Hypothalamus (tissue), 51 donors: ENCODE results near the gene TLE7.

Source experiments
- DNase-seq, 51 donors: peaks; one replicate each; lab custom pipeline; 2025; lab: John Stamatoyannopoulos, UW

The TLE7 gene

DNA sequence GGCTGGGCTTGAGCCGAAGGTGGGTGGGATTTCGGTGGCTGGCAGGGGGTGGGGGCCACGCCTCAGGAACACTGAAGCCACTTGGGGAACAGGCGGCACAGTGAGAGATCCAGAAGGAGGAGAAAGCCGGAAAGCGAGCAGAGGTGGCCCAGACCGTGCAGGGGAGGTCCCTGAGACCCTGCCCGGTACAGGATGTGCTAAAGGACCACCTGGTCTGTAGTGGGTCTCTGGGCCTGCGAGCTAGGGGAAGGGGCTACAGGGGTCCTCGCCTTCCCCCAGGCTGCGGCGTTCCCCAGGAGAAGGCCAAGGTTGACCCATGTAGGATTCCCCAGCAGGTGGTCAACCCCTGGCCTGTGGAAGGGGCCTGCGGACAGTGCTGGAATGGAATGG lies at the start of gene TLE7:
TSS of gene TLE7 (minus strand) at position 4 of the 390 bp plus-strand sequence. CDS start 8,730 bp downstream, outside the sequence.
- no peak for DNase-seq

DNA sequence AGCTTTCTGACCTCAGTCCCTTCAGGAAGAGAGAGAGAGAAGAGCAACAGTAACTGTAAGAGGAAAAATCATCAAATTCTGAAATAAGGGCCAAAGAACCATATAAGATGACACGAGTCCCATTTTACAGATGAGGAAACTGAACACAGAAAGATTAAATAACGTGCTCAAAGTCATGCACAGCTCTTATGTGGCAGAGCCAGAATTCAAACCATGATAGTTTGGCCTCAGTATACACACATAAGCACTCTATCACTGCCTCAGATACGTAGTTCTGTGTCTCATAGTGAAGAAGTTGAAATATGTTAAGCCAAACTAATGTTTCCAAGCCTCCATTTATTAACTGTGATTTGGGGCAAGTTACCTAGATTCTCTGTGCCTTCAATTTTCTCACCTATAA lies 49.2 kb upstream of the TLE7 start:
- no peak for DNase-seq

DNA sequence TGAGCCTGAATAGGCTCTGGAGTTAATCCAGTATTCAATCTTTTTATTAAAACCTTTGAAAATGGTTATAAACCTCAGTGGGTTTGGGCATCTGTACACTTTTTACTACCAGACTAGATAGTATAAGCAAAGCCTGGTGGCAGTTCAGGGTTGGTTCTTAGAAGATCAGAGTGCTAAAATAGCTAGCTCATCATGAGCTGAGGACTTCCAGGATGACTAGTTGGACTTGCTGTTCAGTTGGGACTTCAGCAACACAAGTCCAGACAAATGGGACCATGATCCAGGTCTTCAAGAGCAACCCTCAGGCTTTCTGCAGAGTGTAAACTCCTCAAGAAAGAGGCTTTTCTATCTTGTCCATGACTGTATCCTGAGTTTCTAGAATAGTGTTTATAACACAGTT lies 48.5 kb upstream of the TLE7 start:
- DNase-seq: no peak

DNA sequence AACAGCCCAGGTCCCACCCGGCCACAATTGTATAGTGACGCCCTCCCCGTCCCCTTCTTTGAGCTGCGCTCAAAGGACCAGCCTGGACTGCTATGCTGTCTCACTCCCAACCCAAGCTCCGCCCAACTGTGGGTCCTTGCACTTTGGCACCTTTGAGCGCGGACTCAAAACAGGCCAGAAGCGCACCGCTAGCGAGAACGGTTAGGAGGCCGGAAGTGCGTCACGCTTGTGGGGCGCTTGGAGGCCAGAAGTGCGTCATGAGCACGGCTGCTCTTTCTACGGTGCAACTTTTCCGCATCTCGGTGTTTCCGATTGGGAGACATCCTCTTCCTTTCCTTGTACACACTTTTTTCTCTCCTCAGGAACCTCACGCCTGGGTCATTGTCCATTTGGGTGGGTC lies 47.3 kb upstream of the TLE7 start, which contains the start of gene ZNF19:
TSS of gene ZNF19 (minus strand) at position 203 of the 400 bp plus-strand sequence. CDS start 7,210 bp downstream, outside the sequence.
- DNase-seq: no peak

DNA sequence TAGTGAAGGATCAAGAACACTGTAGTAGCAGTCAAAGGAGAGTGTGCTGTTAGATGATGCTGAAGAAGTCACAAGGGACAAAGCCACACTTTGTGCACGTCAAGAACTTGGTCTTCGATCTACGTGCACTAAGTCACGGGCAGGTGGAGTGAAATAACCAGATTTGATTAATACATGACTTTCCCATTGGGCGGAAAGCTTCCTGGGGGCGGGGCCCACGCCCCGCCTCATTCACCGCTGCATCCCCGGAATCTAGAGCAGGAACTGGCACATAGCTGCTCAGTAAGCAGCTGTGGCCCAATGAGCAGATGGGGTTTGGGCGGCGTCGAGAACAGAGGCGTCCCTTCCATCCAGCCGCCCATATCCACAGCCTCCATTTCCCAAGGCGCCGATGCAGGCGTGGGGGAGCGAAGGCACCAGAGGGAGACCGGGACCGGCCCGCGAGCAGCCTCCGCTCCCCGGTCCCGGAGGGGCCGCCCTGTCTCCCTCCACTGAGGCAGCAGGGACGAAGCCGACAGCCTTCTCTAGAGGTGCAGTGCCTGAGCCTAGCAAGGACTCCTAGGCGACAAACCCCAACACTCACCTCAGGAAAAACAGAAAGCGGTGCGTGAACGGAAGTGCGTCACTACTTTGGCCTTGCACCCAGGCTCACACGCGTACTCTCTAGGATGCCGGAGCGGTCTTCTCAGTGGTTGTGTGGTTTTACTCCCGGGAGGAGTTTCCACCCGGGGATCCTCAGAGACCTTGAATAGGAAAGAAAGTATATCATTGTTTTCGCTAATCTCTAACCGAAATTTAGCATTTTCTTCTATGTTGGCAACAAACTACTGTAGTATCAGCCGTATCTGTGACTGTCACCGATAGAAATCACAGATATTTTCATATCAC lies 42.4 kb upstream of the TLE7 start:
- DNase-seq: peak; percentile 35 to 94 (median 81)

DNA sequence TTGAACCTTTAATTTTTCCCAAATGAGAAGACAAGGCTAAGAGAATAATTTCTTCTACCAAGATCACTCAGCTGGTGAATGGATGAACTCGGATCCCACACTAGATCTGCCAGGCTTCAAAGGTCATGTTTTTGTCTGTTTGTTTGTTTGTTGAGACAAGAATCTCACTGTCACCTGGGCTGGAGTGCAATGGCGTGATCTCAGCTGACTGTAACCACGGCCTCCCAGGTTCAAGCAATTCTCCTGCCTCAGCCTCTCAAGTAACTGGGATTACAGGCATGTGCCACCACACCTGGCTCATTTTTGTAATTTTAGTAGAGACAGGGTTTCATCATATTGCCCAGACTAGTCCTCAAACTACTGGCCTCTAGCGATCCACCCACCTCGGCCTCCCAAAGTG lies 40.7 kb upstream of the TLE7 start:
- no peak for DNase-seq

DNA sequence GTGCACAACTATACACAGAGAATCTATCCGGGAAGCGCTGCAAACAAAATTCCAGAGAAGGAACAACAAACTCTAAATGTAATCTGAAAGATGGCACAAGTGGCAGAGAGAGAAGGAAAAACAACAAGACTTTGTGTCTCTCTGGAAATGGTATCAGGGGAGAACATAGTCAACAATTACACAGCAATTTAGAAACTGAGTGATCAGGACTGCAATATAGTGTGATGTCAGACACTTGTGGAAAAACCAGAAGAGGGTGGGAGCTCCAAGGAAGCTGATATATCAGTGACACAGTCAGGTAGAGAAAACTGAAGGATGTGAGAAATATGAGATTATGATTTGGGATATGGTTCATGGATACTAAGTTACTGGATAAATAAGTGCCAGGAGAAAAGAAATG lies 39.1 kb upstream of the TLE7 start:
- no peak for DNase-seq

DNA sequence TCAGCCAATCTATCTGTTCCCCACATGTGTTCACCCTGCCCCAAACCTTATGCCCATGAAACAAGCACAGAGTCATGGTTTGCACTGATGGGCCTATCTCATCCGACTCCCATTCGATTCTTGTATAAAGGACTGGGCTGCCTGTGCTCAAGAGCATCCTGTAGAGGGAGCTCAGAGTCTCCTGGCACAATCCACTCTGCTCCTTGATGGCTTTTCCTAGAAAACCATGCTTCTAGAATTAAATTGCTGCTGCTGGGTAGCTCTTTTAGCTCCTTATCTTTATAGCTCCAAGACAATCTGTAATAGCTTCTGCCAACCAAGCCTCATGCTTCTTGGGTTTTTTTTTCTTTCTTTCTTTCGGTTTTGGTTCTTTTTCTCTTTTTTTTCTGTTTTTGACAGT lies 37.6 kb upstream of the TLE7 start:
- peak in 5 of 51 donors; percentile 1 to 13 (median 2) for DNase-seq

DNA sequence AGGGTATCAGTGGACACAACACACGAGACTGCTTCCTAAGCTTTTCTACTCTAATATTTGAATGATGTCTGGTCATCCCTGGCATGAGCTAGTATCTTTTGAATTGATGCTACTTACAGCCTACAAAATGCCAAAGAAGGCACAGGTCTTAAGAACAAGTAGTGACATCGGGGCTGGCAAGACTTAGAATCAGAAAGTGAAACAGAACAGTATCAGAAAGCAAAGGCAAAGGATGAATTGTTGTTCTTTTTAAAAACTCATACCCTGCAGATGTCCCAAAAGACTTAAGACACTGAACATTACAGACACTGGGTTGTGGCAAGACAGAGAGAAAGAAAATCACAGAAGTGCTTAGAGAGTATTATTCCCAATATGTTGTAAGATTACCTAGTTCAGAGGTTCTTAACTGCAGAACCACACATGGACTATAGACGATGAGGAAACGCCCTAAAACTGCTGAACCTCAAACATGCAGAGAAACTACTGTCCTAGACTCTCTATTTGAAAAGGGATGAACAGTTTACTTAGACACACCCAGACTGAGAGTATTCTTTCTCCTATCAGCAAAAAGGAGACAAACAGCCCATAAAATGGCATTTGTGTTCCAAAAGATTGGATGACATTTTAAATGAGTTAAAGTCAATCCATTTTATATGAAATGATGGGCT lies 34.7 kb upstream of the TLE7 start:
- no peak for DNase-seq

DNA sequence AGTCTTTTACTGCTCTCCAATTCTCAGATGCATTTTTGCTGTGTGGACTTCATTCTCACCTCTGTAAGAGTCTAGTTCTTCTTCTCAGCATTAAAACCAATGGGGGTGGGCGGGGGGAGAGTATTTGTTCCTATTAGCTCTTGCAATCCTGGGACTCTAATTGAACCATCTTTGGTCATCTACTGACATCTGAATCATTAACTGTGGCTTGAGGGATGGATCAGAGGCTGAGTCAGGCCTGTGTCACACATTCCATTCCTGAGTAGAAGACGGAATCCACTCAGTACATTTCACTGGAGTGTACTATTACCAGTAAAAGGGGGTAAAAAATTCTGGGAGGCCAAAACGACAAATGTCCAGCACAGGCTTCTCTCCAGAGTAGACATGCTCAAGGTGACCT lies 33.0 kb upstream of the TLE7 start:
- DNase-seq: peak in 1 of 51 donors; percentile 14

DNA sequence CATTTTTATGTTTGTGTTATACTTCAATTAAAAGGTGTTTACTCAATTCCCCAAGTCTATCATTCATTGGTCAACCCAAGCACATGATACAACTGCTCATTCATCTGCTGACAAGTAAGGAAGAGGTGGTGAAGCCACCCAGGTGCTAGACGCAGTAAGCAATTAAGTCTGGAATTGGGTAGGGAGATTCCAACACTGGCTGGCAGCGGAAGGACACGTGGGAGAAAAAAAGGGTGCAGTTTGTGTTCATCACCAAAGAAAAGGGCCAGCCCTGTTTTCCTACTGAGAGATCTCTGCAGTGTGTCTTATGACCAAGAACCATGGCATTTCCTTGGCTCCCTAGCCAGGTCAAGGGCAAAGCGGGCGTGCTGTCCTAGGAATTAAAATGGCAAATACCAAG lies 32.0 kb upstream of the TLE7 start:
- no peak for DNase-seq

DNA sequence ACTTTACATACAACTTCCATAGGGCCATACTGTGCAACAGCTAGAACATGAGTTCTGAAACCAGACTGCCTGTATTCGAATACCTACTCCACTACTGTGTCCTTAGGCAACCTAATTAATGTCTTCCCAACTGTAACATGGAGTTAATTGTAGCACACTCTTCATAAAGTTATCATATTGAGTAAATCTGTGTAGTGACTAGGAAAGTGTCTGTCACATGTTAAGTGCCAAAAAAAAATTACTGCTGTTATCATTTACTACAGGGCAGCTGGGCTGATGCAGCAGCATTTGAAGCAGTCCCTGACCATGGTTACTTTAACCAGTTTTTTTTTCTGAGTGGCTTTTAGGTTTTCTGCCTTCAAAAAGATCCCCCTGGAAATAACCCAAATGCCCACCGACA lies 31.1 kb upstream of the TLE7 start:
- DNase-seq: no peak

DNA sequence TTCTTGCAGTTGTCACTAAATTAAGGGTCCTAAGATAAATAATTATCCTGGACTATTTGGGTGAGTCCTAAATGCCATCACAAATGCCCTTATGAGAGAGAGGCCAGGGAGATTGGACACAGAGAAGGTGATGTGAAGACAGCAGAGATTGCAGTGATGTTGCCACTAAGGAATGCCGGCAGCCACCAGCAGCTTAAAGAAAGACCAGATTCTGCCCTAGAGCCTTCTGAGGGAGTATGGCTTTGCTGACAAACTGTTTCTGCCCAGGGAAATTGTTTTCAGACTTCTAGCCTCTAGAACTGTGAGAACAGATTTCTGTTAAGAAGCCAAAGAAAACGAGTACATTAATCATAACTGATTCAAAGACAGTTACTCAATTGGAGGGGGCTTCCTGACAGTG lies 30.2 kb upstream of the TLE7 start:
- no peak for DNase-seq

DNA sequence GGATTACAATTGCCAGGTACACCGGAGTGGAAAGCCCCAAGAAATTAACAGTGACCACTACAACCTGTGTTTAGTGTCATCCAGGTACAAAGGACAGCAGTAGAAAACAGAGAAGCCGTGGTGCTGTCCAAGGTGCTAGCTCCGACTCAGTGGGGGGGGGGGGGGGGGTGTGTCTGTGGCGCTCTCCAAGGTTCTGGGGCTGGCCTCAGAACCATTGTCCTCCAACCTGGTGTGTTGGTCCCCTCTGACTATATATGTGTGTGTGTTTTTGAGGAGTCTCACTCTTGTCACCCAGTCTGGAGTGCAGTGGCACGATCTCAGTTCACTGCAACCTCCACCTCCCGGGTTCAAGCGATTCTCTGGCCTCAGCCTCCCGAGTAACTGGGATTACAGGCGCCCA lies 26.0 kb upstream of the TLE7 start:
- DNase-seq: peak in 1 of 51 donors; percentile 16

DNA sequence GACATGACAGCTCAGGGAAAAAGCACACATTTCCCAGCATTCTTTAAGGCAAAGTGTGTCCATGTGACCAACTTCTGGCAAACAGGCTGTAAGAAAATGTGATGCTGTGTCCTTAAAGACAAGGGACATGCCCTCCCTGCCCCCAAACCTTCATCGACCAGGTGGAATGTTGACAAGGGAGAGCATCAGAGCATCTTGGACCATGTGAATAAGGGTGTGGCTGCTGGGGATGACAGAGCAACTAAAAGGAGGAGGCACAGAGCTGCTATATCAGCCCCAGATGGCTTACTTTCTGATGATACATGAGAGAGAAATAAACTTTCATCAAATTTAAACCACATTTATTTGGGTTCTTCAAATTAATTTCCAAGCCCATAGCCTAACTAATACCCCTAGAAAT lies 22.4 kb upstream of the TLE7 start:
- no peak for DNase-seq

DNA sequence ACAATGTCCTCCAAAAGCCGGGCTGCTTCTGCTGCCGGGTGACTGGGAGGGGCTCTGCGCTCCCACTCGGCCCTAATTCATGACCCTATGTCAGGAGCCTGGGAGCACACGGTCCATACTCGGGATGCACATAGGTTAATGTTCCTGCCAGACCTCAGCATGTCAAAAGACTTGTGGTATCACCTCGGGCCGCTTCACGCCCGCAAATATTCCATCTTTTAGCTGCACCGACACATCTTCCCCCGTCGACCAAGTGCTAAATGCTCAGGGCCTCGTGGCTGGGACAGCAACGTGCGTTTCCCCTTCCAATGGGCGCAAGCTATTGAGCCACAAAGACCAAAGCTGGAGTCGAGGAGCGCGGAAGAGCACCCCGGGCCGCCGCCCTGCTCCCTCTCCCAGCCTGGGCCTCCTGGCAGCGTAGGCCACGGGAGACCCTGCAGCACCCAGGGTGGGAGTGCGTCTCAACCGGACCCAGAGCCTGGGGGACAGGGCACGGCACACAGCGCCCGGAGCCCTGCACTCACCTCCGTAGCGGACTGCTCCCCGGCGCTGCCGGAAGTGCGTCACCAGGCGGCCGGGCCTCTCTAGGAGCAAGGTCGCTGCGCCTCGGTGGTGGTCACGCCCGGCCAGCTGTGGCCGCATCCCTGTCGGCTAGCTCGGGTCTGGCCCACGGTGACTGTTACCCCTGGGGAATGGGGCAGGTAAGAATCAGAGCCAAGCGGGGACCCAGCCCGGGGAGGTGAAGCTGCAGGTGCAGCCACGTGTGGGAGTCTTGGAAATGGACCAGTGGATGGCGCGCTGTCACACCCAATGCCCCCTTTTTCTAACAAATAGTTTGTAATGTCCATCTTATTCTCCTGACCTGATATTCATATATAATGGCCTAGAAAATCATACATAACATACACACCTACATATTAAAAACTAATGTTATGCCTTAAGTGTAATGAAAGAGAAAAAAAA lies 20.1 kb upstream of the TLE7 start, which contains the start of gene ZNF23:
TSS of gene ZNF23 (minus strand) at position 562 of the 963 bp plus-strand sequence. CDS start 5,451 bp downstream, outside the sequence.
- DNase-seq: peak; percentile 41 to 91 (median 80)

DNA sequence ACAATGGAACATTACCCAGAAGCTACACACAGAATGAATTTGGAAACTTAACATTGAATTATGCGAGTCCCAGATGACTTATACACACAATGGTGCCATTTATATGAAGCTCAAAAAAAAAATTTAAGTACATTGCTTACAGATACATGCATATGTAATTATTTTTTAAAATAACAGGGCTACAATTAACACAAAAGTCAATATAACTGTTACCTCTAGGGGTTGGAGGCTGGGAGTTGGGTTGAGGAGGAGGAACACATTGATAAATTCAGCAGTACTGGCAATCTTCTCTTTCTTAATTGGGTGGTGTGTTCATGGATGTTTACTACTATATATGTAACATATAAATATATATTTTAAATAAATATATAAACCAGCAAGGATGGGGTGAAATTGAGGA lies 19.1 kb upstream of the TLE7 start:
- no peak for DNase-seq

DNA sequence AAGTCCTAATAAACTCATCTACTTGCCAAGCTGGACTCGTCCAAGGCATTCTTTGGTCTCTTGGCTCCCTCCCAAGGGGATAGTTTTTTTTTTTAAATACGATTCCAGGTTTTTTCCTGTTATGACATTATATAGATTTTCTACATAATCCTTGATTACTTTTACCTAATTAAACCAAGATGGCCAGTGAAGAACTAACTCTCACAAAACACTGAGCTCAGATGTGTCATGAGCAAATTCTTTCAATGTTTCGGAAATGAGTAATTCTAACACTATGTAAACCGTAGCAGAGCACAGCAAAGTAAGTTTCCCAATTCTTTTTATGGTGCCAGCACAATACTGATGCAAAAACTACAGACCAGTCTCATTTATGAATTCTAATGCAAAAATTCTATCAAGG lies 18.4 kb upstream of the TLE7 start:
- no peak for DNase-seq

DNA sequence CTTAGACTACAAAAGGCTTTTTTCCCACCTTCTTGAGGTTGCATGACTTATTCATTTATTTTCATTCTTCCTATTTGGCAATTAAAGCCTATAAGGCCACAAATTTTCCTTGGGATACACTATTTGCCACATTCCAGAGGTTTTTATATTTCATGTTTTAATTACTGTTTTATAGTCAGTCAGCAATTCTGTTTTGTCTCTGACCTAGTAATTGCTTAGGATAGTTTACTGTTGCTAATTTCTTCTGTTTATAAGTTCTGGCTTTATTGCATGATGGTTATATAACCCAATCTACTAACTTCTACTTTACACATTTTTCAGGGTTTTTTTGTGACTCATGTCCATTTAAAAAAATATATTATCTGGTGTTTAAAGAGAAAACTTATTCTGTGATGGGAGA lies 17.7 kb upstream of the TLE7 start:
- DNase-seq: no peak

DNA sequence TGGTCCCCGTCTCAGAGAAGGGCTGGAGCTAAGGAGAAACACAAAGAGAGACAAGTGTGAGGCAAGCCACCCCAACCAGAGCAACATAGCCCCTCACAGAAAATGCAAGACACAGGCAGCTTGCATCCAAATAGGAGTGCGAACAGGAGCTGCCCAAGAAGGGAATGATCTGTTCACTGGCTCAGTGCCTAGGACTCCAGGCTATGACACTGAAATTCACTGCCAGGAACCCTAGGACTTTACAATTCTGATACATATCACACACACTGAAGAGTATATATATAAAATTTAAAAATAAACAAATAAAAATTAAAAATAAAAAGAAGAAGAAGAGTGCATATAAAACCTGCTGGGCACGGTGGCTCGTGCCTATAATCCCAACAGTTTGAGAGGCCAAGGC lies 14.9 kb upstream of the TLE7 start:
- DNase-seq: no peak

DNA sequence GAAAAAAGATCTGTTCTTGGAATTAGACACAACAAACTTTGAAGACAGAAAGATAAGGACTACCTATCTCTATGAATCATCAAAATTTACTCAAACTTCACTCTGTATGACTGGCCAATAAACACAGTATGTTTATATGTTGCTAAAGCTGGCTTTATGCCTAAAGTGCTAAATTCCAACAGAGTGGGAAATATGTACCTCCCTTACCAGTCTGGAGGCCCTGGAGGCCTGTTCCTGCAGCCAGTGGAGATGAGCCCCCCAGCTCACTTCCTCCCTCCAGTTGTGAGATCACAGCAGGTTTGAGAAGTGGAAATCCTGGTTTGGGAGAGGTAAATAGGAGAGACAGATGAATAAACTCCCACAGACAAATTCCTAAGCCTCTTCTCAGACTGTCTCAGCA lies 11.2 kb upstream of the TLE7 start:
- no peak for DNase-seq
